ENCODE results near the gene ARHGAP26. TPM values are rescaled to one million over a fixed set of nuclear protein-coding genes. Genes with fewer than 3 reads are reported as not detected.

Gene ARHGAP26
- total and polyA plus RNA-seq, 2 of the 4 experiments (the other 2 are of a cell fraction), result 0.54 to 0.56 TPM

DNA sequence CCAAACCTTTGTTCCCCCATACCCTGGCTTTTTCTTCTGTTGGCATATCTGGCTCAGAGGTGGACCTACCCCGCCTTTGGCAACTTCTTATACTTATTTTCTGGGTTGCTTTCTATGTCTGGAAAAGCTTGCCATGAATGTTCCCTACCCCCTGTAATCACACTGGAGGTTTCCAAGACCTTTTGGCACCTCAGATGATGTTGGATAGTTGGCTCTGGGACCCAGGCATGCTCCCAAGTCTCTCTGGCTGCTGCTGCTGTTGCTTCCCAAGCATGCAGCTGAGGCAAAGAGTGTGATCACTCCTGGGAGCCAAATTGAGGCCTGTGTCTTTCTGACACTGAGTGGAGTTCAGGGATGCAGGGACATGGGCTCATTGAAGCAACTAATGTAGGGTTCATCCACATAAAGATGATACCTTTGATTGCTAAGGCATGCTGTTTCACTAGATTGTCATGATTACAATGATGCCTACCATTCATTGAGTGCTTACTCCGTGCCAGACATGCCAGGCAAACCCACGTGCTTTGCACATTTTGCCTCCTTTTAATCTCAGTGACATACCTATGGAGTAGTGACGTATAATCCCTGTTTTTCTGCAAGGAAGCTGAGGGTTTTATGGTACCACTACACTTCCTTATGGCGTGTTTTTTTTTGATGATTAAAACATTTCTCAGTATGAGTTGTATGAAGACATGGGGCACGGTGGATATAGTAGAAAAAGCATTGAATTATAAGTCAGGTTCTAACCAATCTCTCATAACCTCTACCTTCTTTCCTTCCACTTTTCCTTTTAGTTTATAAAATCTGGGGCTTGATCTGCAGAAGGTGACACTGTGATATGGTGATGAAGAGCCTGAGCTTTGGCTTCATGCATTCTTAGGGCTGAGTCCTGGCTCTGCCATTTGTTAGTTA is 73.1 kb downstream of the ARHGAP26 start (continued):
- TF ChIP-seq, protein P1, sequence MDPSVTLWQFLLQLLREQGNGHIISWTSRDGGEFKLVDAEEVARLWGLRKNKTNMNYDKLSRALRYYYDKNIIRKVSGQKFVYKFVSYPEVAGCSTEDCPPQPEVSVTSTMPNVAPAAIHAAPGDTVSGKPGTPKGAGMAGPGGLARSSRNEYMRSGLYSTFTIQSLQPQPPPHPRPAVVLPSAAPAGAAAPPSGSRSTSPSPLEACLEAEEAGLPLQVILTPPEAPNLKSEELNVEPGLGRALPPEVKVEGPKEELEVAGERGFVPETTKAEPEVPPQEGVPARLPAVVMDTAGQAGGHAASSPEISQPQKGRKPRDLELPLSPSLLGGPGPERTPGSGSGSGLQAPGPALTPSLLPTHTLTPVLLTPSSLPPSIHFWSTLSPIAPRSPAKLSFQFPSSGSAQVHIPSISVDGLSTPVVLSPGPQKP (IDR thresholded peaks at IDR 0.05; ENCODE audit: borderline replicate concordance, low read depth, low read length), result no peak

DNA sequence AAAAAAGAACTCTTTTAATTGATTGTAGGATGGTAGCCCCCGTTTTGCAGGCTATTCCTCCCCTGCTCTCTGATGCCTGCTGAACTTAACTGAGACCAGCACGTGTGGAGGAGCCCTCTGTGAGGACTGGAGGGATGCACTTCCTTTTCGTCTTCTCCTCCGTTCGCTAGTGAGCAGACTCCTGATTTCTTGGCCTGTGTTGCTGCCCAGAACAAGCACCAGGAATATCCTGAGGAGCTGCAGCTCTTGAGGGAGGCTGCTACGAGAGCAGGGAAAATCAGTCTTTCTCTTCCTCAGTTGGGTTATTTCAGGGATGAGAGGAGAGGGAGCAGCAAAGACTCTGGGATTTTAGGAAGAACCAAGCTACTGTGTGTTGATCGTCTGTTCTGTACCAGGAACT is 74.7 kb downstream of the ARHGAP26 start:
- Histone ChIP-seq H4K8ac (ENCODE audit: low read depth in 2 of 2, low read length in 2 of 2) (no peak overlapping the region), H3K14ac (replicated peaks; ENCODE audit: low read depth, low read length) (no peak overlapping the region; the same call in 1 of the 2 replicates), H3K27me3 (ENCODE audit: control insufficient read depth, insufficient read depth, low read length) (peaks cover 15% of the 10 kb centered on the region), H3K79me1 (ENCODE audit: low read depth in 1 of 2, low read length in 2 of 2) (no peaks in the 10 kb centered on the region), H4K5ac (ENCODE audit: low read depth, low read length) (no peak overlapping the region), H2AFZ (replicated peaks; ENCODE audit: low read length, poor library complexity) (no peak overlapping the region), H2AK5ac (ENCODE audit: low read depth, low read length) (no peak overlapping the region), H3K23ac (ENCODE audit: low read depth, low read length) (no peak overlapping the region), H2BK20ac (ENCODE audit: low read depth, low read length) (no peak overlapping the region), H3K9ac (ENCODE audit: low read depth, low read length) (no peak overlapping the region), H2BK15ac (ENCODE audit: low read depth, low read length) (no peak overlapping the region), H3K36me3 (ENCODE audit: control insufficient read depth, insufficient read depth, low read length) (no peaks in the 10 kb centered on the region), H3K4me2 (ENCODE audit: low read depth, low read length) (no peak overlapping the region), H4K91ac (ENCODE audit: insufficient read depth, low read depth, low read length) (no peak overlapping the region), H3K18ac (ENCODE audit: low read depth, low read length) (no peak overlapping the region), H2BK5ac (ENCODE audit: low read depth, low read length, poor library complexity, severe bottlenecking) (no peak overlapping the region), H3K4me1 (ENCODE audit: control insufficient read depth, insufficient read depth, low read length) (peaks cover 4% of the 10 kb centered on the region; the same call in 1 of the 2 replicates), H3K56ac (ENCODE audit: extremely low read depth, insufficient read depth, low read length) (no peak overlapping the region), H3K4me3 (ENCODE audit: insufficient read depth, low read depth, low read length) (no peak overlapping the region), H2BK120ac (ENCODE audit: low read depth, low read length) (no peak overlapping the region), H4K20me1 (ENCODE audit: insufficient read depth, low read length) (no peaks in the 10 kb centered on the region), H3K9me3 (ENCODE audit: control insufficient read depth, insufficient read depth, low read length) (no peaks in the 10 kb centered on the region), H3K4ac (ENCODE audit: low read depth, low read length) (no peak overlapping the region), H3K27ac (ENCODE audit: insufficient read depth, low read length) (no peak overlapping the region), H2AK9ac (replicated peaks; ENCODE audit: low read depth, low read length, poor library complexity) (no peak overlapping the region), H3K9me1 (ENCODE audit: insufficient read depth, low read length) (no peaks in the 10 kb centered on the region)
- intact Hi-C loops (cut with micrococcal nuclease), result no loop called here
- ChIA-PET CTCF (no interaction called here), POLR2A (ENCODE audit: unreplicated experiment) (no interaction called here)
- no CpG with 5 or more reads among the region's 7 CpGs for WGBS, 2 experiments (ENCODE audit: extremely low coverage in 2 of 2, insufficient read length in 1 of 2)
- dilution Hi-C loops (cut with HindIII; ENCODE audit: low sequenced_read_pairs, unreplicated experiment), result no loop called here
- ATAC-seq (ENCODE audit: low read depth) (no peak), DNase-seq (no peak)
- BruUV-seq (replicated peaks), result no TSS peak
- in situ Hi-C loops (cut with MboI; ENCODE audit: low sequenced_read_pairs), result no loop called here
- TF ChIP-seq NFE2L2 (IDR thresholded peaks at IDR 0.05; ENCODE audit: low read depth, low read length), result no peak
- TF ChIP-seq RAD21 (IDR thresholded peaks at IDR 0.05; ENCODE audit: low read length), result no peak
- TF ChIP-seq, protein P2, sequence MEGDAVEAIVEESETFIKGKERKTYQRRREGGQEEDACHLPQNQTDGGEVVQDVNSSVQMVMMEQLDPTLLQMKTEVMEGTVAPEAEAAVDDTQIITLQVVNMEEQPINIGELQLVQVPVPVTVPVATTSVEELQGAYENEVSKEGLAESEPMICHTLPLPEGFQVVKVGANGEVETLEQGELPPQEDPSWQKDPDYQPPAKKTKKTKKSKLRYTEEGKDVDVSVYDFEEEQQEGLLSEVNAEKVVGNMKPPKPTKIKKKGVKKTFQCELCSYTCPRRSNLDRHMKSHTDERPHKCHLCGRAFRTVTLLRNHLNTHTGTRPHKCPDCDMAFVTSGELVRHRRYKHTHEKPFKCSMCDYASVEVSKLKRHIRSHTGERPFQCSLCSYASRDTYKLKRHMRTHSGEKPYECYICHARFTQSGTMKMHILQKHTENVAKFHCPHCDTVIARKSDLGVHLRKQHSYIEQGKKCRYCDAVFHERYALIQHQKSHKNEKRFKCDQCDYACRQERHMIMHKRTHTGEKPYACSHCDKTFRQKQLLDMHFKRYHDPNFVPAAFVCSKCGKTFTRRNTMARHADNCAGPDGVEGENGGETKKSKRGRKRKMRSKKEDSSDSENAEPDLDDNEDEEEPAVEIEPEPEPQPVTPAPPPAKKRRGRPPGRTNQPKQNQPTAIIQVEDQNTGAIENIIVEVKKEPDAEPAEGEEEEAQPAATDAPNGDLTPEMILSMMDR (conservative IDR thresholded peaks at IDR 0.05; ENCODE audit: low read depth, low read length), result no peak
- TF ChIP-seq, protein P3, sequence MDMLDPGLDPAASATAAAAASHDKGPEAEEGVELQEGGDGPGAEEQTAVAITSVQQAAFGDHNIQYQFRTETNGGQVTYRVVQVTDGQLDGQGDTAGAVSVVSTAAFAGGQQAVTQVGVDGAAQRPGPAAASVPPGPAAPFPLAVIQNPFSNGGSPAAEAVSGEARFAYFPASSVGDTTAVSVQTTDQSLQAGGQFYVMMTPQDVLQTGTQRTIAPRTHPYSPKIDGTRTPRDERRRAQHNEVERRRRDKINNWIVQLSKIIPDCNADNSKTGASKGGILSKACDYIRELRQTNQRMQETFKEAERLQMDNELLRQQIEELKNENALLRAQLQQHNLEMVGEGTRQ (IDR thresholded peaks at IDR 0.05; ENCODE audit: low read depth, low read length), result no peak
- no peak for TF ChIP-seq POLR2A (IDR thresholded peaks at IDR 0.05; ENCODE audit: low read depth, low read length)
- TF ChIP-seq, protein P1 (IDR thresholded peaks at IDR 0.05; ENCODE audit: borderline replicate concordance, low read depth, low read length), result no peak
- TF ChIP-seq CEBPB (IDR thresholded peaks at IDR 0.05; ENCODE audit: low read depth, low read length), result no peak
- no peak for TF ChIP-seq MXI1 (IDR thresholded peaks at IDR 0.05; ENCODE audit: borderline replicate concordance, low read depth, low read length)
- TF ChIP-seq MAFK (IDR thresholded peaks at IDR 0.05; ENCODE audit: low read depth, low read length), result no peak
- TF ChIP-seq MAZ (IDR thresholded peaks at IDR 0.05; ENCODE audit: borderline replicate concordance, low read depth, low read length), result no peak
